NCI-H524 treated with DMSO at 0.1 percent for 48 hours (cell line): ENCODE measurements around the gene TRIP10.
"Not testable (repeated sequence)": the region's sequence is repeated elsewhere in the genome, so short reads cannot be mapped to it uniquely, and the experiment has no call there.

Experiments used
- DNase-seq: peaks from one replicate; lab custom pipeline; 2025; lab: John Stamatoyannopoulos, UW

TRIP10 gene

GRCh38 chr19:6768236-6768785 lies 28.8 kb downstream of the TRIP10 start:
- no peak for DNase-seq

- no peak for DNase-seq
These were observed 29.6 kb downstream of the TRIP10 start for GRCh38 chr19:6769006-6769619.

- not testable (repeated sequence) for DNase-seq
These were observed 32.2 kb downstream of the TRIP10 start for GRCh38 chr19:6771648-6772027.

GRCh38 chr19:6772028-6772865 lies 32.8 kb downstream of the TRIP10 start, which contains the start of gene VAV1:
Gene VAV1 (plus strand): TSS chr19:6772708. CDS start chr19:6772808, 100 bp downstream.
- DNase-seq: no peak

GRCh38 chr19:6772866-6773322 lies 33.4 kb downstream of the TRIP10 start:
- no peak for DNase-seq

GRCh38 chr19:6773323-6773931 lies 33.9 kb downstream of the TRIP10 start:
- no peak for DNase-seq

- DNase-seq: no peak
These were observed 35.6 kb downstream of the TRIP10 start for GRCh38 chr19:6774821-6775707.

GRCh38 chr19:6776045-6776444 lies 36.6 kb downstream of the TRIP10 start:
- not testable (repeated sequence) for DNase-seq

- no peak for DNase-seq
These were observed 37.5 kb downstream of the TRIP10 start for GRCh38 chr19:6776999-6777398.

GRCh38 chr19:6777434-6777833 lies 38.0 kb downstream of the TRIP10 start:
- DNase-seq: no peak

GRCh38 chr19:6778386-6778785 lies 38.9 kb downstream of the TRIP10 start:
- no peak for DNase-seq

GRCh38 chr19:6779206-6779605 lies 39.7 kb downstream of the TRIP10 start:
- DNase-seq: no peak

GRCh38 chr19:6787393-6787792 lies 47.9 kb downstream of the TRIP10 start:
- no peak for DNase-seq

- no peak for DNase-seq
These were observed 49.4 kb downstream of the TRIP10 start for GRCh38 chr19:6788896-6789295.

- no peak for DNase-seq
These were observed 51.0 kb downstream of the TRIP10 start for GRCh38 chr19:6790194-6791128.

- no peak for DNase-seq
These were observed 51.8 kb downstream of the TRIP10 start for GRCh38 chr19:6791237-6791636.

GRCh38 chr19:6793411-6793810 lies 53.9 kb downstream of the TRIP10 start:
- DNase-seq: no peak

- no peak for DNase-seq
These were observed 54.5 kb downstream of the TRIP10 start for GRCh38 chr19:6793973-6794372.

- DNase-seq: no peak
These were observed 55.4 kb downstream of the TRIP10 start for GRCh38 chr19:6794686-6795431.

GRCh38 chr19:6796278-6796677 lies 56.8 kb downstream of the TRIP10 start:
- no peak for DNase-seq
